GM10266 (cell line): ENCODE data around the gene KMT2B.
"Not testable (repeated sequence)": the region's sequence is repeated elsewhere in the genome, so short reads cannot be mapped to it uniquely, and the experiment has no call there.

Source experiments
- DNase-seq: peaks from one replicate; pipeline ENCODE4 v3.0.0; 2012; ENCODE audit errors: extremely low spot score
- TF ChIP-seq, protein P1 (sequence below): IDR thresholded peaks from 2 replicates; pipeline ENCODE4 v1.5.1; 2012; ENCODE audit warnings: mild to moderate bottlenecking, low read depth; ENCODE audit not compliant: control insufficient read depth, insufficient read depth; ENCODE audit errors: missing control alignments

Gene KMT2B

DNA sequence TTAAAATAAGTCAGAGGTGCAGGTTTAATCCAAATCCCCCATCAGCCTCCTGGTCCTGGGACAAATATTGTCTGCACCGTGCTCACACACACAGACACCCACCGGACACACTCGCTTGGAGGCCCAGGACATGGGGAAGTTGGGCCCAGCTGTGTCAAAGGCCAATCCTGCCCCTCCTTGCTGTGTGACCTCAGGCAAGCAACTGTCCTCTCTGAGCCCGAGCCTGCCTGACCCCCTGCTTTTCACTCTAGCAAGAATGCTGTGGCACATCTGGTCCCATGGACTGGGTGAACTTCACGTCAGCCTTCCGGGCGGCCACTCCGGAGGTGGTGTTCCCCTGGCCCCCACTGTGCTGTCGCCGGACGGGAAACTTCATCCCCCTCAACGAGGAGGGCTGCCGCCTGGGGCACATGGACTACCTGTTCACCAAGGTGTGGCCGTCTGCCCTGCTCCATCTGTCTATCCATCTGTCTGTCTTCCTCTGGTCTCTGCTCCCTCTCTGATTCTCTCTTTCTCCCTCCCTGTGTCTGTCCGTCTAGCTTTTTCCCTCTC lies 42.1 kb upstream of the KMT2B start:
- TF ChIP-seq, protein P1, sequence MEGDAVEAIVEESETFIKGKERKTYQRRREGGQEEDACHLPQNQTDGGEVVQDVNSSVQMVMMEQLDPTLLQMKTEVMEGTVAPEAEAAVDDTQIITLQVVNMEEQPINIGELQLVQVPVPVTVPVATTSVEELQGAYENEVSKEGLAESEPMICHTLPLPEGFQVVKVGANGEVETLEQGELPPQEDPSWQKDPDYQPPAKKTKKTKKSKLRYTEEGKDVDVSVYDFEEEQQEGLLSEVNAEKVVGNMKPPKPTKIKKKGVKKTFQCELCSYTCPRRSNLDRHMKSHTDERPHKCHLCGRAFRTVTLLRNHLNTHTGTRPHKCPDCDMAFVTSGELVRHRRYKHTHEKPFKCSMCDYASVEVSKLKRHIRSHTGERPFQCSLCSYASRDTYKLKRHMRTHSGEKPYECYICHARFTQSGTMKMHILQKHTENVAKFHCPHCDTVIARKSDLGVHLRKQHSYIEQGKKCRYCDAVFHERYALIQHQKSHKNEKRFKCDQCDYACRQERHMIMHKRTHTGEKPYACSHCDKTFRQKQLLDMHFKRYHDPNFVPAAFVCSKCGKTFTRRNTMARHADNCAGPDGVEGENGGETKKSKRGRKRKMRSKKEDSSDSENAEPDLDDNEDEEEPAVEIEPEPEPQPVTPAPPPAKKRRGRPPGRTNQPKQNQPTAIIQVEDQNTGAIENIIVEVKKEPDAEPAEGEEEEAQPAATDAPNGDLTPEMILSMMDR = no peak
- no peak for DNase-seq

DNA sequence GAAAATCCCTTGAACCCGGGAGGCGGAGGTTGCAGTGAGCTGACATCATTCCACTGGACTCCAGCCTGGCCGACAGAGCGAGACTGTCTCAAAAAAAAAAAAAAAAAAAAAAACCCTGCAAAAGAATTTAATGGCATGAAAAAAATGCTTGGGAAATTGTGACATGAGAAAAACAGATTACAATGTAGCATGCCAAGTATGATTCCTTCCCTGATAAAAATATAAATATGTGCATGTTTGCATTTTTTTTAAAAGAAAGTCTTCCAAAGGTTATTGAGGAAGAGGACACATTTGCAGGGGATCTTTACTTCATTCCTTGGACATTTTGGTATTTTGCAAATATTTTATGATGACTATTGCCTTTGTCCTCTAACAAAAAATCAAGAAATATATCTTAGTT lies 28.0 kb upstream of the KMT2B start:
- TF ChIP-seq, protein P1 = no peak
- no peak for DNase-seq

DNA sequence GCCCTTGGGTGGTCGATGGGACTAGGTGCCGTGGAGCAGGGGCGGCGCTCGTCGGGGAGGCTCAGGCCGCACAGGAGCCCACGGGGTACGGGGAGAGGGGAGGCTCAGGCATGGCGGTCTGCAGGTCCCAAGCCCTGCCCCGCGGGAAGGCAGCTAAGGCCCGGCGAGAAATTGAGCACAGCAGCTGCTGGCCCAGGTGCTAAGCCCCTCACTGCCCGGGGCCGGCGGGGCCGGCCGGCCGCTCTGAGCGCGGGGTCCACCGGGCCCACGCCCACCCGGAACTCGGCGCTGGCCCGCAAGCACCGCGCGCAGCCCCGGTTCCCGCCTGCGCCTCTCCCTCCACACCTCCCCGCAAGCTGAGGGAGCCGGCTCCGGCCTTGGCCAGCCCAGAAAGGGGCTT lies 26.7 kb upstream of the KMT2B start:
- DNase-seq = not testable (repeated sequence)

DNA sequence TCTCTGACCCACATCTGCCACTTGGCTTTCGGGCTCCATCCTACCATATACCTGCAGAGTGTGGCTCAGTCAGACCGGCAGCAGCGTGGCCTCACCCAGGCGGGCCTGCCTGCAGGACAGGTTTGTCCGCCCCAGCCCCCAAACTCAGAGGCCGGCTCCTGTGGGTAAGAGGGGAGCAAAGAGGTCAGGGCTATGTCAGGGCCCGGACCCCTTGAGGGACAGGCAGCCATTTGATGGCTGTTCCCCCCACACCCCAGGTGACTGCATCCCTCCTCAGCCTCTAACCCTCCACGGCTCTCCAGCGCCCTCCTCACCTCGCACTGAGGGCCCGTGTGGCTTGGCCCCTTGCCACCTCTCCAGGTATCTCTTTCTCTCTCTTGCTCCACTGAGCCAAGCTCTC lies 25.8 kb upstream of the KMT2B start:
- TF ChIP-seq, protein P1 = no peak
- no peak for DNase-seq

DNA sequence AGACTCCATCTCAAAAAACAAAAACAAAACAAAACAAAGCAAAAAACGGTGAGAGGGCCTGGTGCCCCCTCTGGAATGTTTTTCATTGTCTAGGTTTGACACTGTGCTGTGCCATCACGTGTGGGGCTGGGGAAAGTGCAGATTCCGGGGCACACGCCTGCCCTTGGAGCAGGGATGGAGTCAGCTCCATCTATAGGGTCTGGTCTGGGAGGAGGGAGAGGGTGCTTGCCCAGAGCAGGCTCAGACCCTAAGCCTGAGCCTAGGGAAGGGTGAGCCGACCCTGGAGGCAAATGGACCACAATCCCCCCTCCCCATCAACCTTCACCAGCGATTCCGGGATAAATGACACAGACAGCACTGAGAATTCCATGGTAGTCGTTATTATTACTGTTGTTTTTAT lies 24.4 kb upstream of the KMT2B start:
- DNase-seq = no peak
- TF ChIP-seq, protein P1 = peak; percentile 26

DNA sequence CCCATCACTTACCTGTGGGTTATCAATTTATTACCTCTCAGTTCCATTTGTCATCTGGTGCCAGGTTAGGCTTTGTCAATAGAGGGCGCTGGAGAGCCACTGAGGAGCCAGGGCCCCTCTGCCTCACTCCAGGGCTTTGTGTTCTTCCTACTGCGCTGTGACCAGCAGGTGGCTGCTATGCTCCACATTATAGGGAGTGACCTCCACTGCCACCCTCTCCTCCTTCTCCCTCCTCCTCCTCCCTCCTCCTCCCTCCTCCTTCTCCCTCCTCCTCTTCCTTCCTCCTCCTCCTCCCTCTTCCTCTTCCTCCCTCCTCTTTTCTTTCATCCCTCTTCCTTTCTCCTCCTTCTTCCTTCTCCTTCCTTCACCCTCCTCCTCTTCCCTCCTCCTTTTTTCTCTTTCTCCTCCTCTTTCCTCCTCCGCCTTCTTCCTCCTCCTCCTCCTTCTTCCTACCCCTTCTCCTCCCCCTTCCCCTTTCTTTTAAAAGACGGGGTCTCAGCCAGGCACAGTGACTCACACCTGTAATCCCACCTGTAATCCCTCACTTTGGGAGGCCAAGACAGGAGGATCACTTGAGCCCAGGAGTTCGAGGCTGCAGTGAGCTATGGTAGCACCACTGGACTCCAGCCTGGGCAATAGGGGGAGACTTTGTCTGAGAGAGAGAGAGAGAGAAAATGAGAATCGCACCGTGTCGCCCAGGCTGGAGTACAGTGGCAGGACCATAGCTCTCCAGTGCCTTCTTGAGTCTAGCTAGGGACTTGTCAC lies 23.8 kb upstream of the KMT2B start:
- DNase-seq = peak; percentile 91
- TF ChIP-seq, protein P1 = peak; percentile 100

DNA sequence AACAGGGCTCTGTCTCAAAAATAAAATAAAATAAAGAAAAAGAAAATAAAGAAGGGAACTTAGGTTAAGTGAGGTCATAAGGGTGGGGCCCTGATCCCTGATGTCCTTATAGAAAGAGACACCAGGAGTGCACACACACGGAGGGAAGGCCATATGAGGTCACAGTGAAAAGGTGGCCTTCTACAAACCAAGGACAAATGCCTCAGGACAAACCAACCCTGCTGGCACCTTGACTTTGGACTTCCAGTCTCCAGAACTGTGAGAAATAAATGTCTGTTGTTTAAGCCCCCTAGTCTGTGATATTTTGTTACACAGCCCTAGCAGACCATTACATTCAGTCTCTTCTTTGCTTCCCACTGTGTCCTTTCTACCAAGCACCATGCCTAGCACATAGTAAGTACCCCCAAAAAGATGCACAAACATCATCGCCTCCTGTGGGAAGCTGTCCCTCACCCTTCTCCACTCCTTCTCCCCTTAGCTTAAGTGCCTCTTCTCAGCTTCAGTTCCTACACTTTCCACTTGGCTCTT lies 21.8 kb upstream of the KMT2B start:
- TF ChIP-seq, protein P1 = no peak
- no peak for DNase-seq

DNA sequence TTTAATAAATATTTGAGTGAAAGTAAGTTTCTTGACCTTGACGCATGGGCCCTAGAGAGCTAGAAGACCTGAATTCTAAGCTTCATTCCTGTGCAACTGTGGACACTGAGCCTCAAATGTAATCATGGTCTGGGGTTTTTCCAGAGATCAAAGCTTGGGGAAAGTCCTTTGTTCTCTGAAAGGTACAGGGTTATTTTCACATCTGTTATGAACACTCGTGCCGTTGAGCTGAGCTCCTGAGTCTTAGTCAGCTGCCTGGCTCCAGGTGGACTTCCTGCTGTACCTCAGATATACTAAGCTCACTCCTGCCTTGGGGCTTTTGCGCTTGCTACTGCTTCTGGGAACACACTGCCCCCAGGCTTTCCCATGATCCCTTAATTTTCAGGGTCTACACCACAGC lies 21.0 kb upstream of the KMT2B start:
- TF ChIP-seq, protein P1 = no peak
- peak; percentile 69 for DNase-seq
